Brain microvascular endothelial cell (primary cell): Measurements from ENCODE around the gene PEX14.
A peak's percentile ranks its signal among the peaks of the same experiment; 100 is the strongest.

Experiments
- DNase-seq: peaks from one replicate; pipeline ENCODE4 v3.0.0-alpha.2; 2020
- H3K27ac ChIP-seq: fragments of 250-450 bp; sonication (Bioruptor Pico); 2 replicates; pipeline ENCODE4 v1.5.1; 2020; ENCODE audit warnings: mild to moderate bottlenecking, moderate library complexity
- H3K27me3 ChIP-seq: fragments of 250-450 bp; sonication (Bioruptor Pico); replicated peaks from 2 replicates; pipeline ENCODE4 v1.5.1; 2020; ENCODE audit warnings: mild to moderate bottlenecking
- H3K36me3 ChIP-seq: fragments of 250-450 bp; sonication (Bioruptor Pico); replicated peaks from 2 replicates; pipeline ENCODE4 v1.5.1; 2020; ENCODE audit warnings: mild to moderate bottlenecking
- H3K4me3 ChIP-seq: 2 replicates; pipeline ENCODE4 v1.5.1; 2011; ENCODE audit warnings: low read depth, mild to moderate bottlenecking, control low read depth, low read length, moderate library complexity
- CTCF ChIP-seq: IDR thresholded peaks from 2 replicates; pipeline ENCODE4 v1.5.1; 2011; ENCODE audit warnings: low read depth, mild to moderate bottlenecking, moderate library complexity, low read length, control low read depth, inconsistent platforms; ENCODE audit errors: missing control alignments
- in situ Hi-C: cut with HindIII; loops from 2 replicates; pipeline ENCODE4 v1.10.0; 2017; ENCODE audit warnings: low sequenced_read_pairs, low pct_ligation_motif_present

PEX14 gene

DNA sequence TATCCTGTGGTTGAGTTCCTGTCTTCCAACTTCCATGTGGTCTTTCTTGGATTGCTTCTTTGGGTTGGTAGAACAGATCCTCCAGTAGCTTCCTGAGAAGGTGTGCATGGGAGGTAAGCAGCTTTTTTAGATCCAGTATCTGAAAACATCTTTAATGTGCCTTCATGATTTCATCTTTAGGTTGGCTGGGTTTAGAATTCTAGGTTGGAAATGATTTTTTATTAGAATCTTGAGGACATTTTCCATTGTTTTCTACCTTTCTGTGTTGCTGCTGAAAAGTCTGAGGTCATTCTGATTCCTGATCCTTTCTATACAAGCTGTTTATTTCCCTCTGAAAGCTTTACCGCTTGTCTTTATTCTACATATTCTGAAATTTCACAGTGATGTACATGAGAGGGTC lies 94.8 kb downstream of the PEX14 start:
- H3K36me3 ChIP-seq: no peaks in the 10 kb centered on the region
- no peaks in the 10 kb centered on the region for H3K27me3 ChIP-seq
- in situ Hi-C loops: no loop called here
- no peak for DNase-seq
- TF ChIP-seq CTCF: no peak
- no peak overlapping the region for H3K27ac ChIP-seq
- H3K4me3 ChIP-seq: no peak overlapping the region

- TF ChIP-seq CTCF: no peak
- H3K4me3 ChIP-seq: no peak overlapping the region
- peak overlapping the region; percentile 24 for H3K27ac ChIP-seq
- DNase-seq: peak; percentile 11
- in situ Hi-C loops: no loop called here
- no peaks in the 10 kb centered on the region for H3K36me3 ChIP-seq
- H3K27me3 ChIP-seq: no peaks in the 10 kb centered on the region
These were observed 100.9 kb downstream of the PEX14 start for GRCh38 chr1:10575616-10576015.

- no peak for DNase-seq
- no peak overlapping the region for H3K27ac ChIP-seq
- H3K4me3 ChIP-seq: no peak overlapping the region
- no peaks in the 10 kb centered on the region for H3K36me3 ChIP-seq
- in situ Hi-C loops: no loop called here
- H3K27me3 ChIP-seq: no peaks in the 10 kb centered on the region
- TF ChIP-seq CTCF: no peak
These were observed 103.3 kb downstream of the PEX14 start for GRCh38 chr1:10578070-10578469.

- H3K27me3 ChIP-seq: no peaks in the 10 kb centered on the region
- no peak overlapping the region for H3K4me3 ChIP-seq
- H3K36me3 ChIP-seq: no peaks in the 10 kb centered on the region
- H3K27ac ChIP-seq: no peak overlapping the region
- no peak for TF ChIP-seq CTCF
- no peak for DNase-seq
- in situ Hi-C loops: no loop called here
These were observed 108.9 kb downstream of the PEX14 start for GRCh38 chr1:10583641-10584040.

DNA sequence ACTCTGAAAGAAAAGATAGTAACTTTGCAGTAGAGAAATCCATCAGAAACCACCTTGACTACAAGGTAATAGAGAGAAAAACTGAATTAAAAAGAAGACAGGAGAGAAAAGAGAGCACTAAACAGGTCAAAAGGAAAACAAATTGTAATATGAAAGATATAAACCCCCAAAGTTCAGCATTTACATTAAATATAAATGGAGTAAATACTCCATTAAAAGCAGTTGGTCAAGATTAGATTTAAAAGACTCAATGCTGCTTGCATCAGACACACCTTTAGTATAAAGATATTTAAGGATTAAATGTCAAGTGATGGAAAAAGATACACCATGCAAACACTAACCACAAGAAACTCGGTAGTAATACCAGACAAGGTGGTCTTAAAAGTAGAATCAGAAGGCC lies 110.5 kb downstream of the PEX14 start:
- Histone ChIP-seq H3K27ac (no peak overlapping the region), H3K27me3 (no peaks in the 10 kb centered on the region), H3K36me3 (no peaks in the 10 kb centered on the region), H3K4me3 (no peak overlapping the region)
- DNase-seq: no peak
- in situ Hi-C loops: no loop called here
- TF ChIP-seq CTCF: no peak

- H3K36me3 ChIP-seq: no peaks in the 10 kb centered on the region
- TF ChIP-seq CTCF: peak; percentile 26
- no peak for DNase-seq
- peak overlapping the region; percentile 36 for H3K27ac ChIP-seq
- H3K27me3 ChIP-seq: no peaks in the 10 kb centered on the region
- H3K4me3 ChIP-seq: no peak overlapping the region
- in situ Hi-C loops: no loop called here
These were observed 111.4 kb downstream of the PEX14 start for GRCh38 chr1:10586125-10586524.
